ENCODE measurements around the gene SMIM23. TPM values are rescaled to one million over a fixed set of nuclear protein-coding genes. Genes with fewer than 3 reads are reported as not detected.

SMIM23 gene
- total and polyA plus RNA-seq, 2 donors (not counting 1 experiment from before 2014, with no cell fraction given), result not detected

GRCh38 chr5:171837522-171837921 lies 51.9 kb downstream of the SMIM23 start:
- no peak for DNase-seq (ENCODE audit: low read depth in 2 of 2)
- no peaks in the 10 kb centered on the region for H3K36me3 ChIP-seq (ENCODE audit: control insufficient read depth, insufficient read depth, low read length)
- no peak overlapping the region for H3K9ac ChIP-seq (ENCODE audit: insufficient read depth, low read length)
- H3K27me3 ChIP-seq (ENCODE audit: control insufficient read depth, insufficient read depth, low read length), result no peaks in the 10 kb centered on the region
- no peaks in the 10 kb centered on the region for H4K20me1 ChIP-seq (ENCODE audit: control insufficient read depth, extremely low read depth, insufficient read depth, low read length)
- H3K4me1 ChIP-seq (ENCODE audit: control insufficient read depth, extremely low read depth, insufficient read depth, low read length), result no peaks in the 10 kb centered on the region
- TF ChIP-seq EZH2 (IDR thresholded peaks at IDR 0.05; ENCODE audit: low read length, missing control alignments) (no peak), CTCF (conservative IDR thresholded peaks at IDR 0.05 in 1 of 2, IDR thresholded peaks at IDR 0.05 in 1 of 2; ENCODE audit: low read depth in 1 of 2, low read length in 2 of 2) (no peak)
- no peak overlapping the region for H3K4me2 ChIP-seq (ENCODE audit: extremely low read depth, insufficient read depth, low read length)
- H3K4me3 ChIP-seq (replicated peaks in 1 of 4; ENCODE audit: control extremely low read depth in 1 of 4, insufficient read depth in 1 of 4, low read depth in 3 of 4, low read length in 4 of 4), result no peak overlapping the region
- H2AFZ ChIP-seq (ENCODE audit: low read length), result no peak overlapping the region
- H3K27ac ChIP-seq (ENCODE audit: insufficient read depth, low read length), result no peak overlapping the region
- no peaks in the 10 kb centered on the region for H3K9me3 ChIP-seq (ENCODE audit: control insufficient read depth, insufficient read depth, low read depth, low read length)
- H3K79me2 ChIP-seq (ENCODE audit: control insufficient read depth, insufficient read depth, low read length), result no peaks in the 10 kb centered on the region

- H3K4me3 ChIP-seq (replicated peaks in 1 of 4; ENCODE audit: control extremely low read depth in 1 of 4, insufficient read depth in 1 of 4, low read depth in 3 of 4, low read length in 4 of 4), result no peak overlapping the region
- H4K20me1 ChIP-seq (ENCODE audit: control insufficient read depth, extremely low read depth, insufficient read depth, low read length), result no peaks in the 10 kb centered on the region
- no peaks in the 10 kb centered on the region for H3K36me3 ChIP-seq (ENCODE audit: control insufficient read depth, insufficient read depth, low read length)
- H3K27ac ChIP-seq (ENCODE audit: insufficient read depth, low read length), result no peak overlapping the region
- TF ChIP-seq CTCF (conservative IDR thresholded peaks at IDR 0.05 in 1 of 2, IDR thresholded peaks at IDR 0.05 in 1 of 2; ENCODE audit: low read depth in 1 of 2, low read length in 2 of 2) (no peak), EZH2 (IDR thresholded peaks at IDR 0.05; ENCODE audit: low read length, missing control alignments) (no peak)
- no peaks in the 10 kb centered on the region for H3K9me3 ChIP-seq (ENCODE audit: control insufficient read depth, insufficient read depth, low read depth, low read length)
- H3K4me2 ChIP-seq (ENCODE audit: extremely low read depth, insufficient read depth, low read length), result no peak overlapping the region
- H3K79me2 ChIP-seq (ENCODE audit: control insufficient read depth, insufficient read depth, low read length), result no peaks in the 10 kb centered on the region
- no peak overlapping the region for H3K9ac ChIP-seq (ENCODE audit: insufficient read depth, low read length)
- DNase-seq (ENCODE audit: low read depth in 2 of 2), result no peak
- no peaks in the 10 kb centered on the region for H3K27me3 ChIP-seq (ENCODE audit: control insufficient read depth, insufficient read depth, low read length)
- no peaks in the 10 kb centered on the region for H3K4me1 ChIP-seq (ENCODE audit: control insufficient read depth, extremely low read depth, insufficient read depth, low read length)
- H2AFZ ChIP-seq (ENCODE audit: low read length), result no peak overlapping the region
Observed at GRCh38 chr5:171838066-171838465, 52.4 kb downstream of the SMIM23 start.

GRCh38 chr5:171839112-171839511 lies 53.5 kb downstream of the SMIM23 start:
- TF ChIP-seq CTCF (conservative IDR thresholded peaks at IDR 0.05 in 1 of 2, IDR thresholded peaks at IDR 0.05 in 1 of 2; ENCODE audit: low read depth in 1 of 2, low read length in 2 of 2), result no peak
- no peak for TF ChIP-seq EZH2 (IDR thresholded peaks at IDR 0.05; ENCODE audit: low read length, missing control alignments)
- no peak for DNase-seq (ENCODE audit: low read depth in 2 of 2)
- H3K9ac ChIP-seq (ENCODE audit: insufficient read depth, low read length), result no peak overlapping the region
- H3K4me1 ChIP-seq (ENCODE audit: control insufficient read depth, extremely low read depth, insufficient read depth, low read length), result no peaks in the 10 kb centered on the region
- no peaks in the 10 kb centered on the region for H3K27me3 ChIP-seq (ENCODE audit: control insufficient read depth, insufficient read depth, low read length)
- H4K20me1 ChIP-seq (ENCODE audit: control insufficient read depth, extremely low read depth, insufficient read depth, low read length), result no peaks in the 10 kb centered on the region
- no peaks in the 10 kb centered on the region for H3K79me2 ChIP-seq (ENCODE audit: control insufficient read depth, insufficient read depth, low read length)
- no peaks in the 10 kb centered on the region for H3K36me3 ChIP-seq (ENCODE audit: control insufficient read depth, insufficient read depth, low read length)
- no peak overlapping the region for H3K27ac ChIP-seq (ENCODE audit: insufficient read depth, low read length)
- H3K4me2 ChIP-seq (ENCODE audit: extremely low read depth, insufficient read depth, low read length), result no peak overlapping the region
- no peak overlapping the region for H2AFZ ChIP-seq (ENCODE audit: low read length)
- no peak overlapping the region for H3K4me3 ChIP-seq (replicated peaks in 1 of 4; ENCODE audit: control extremely low read depth in 1 of 4, insufficient read depth in 1 of 4, low read depth in 3 of 4, low read length in 4 of 4)
- no peaks in the 10 kb centered on the region for H3K9me3 ChIP-seq (ENCODE audit: control insufficient read depth, insufficient read depth, low read depth, low read length)

All from fibroblast of lung (primary cell).